HCT116 (cell line): ENCODE results near the gene ZNF750. TPM values are rescaled to one million over a fixed set of nuclear protein-coding genes. Genes with fewer than 3 reads are reported as not detected.

Source experiments
- ATAC-seq: fragments of 200-7000 bp; cut with Tn5 transposase; 2 replicates; pipeline ENCODE4 v1.9.1; 2020; ENCODE audit warnings: mild to moderate bottlenecking, moderate library complexity
- BruUV-seq: library from RNA; stranded (reverse); fragments of 400-500 nt; replicated peaks from 2 replicates; lab custom pipeline; 2021; lab: Mats Ljungman, UMichigan
- CTCF ChIA-PET: fragments of 300-600 bp; sonication (Branson Sonifier 250); formaldehyde crosslinking; loops from one replicate; lab custom pipeline; 2021; ENCODE audit warnings: antibody characterized with exemption; lab: Charles Lee
- POLR2A ChIA-PET: fragments of 300-600, 350-600 bp; sonication (Branson Sonifier 250); formaldehyde crosslinking; loops from one replicate; lab custom pipeline; 2021; ENCODE audit warnings: antibody characterized with exemption; lab: Charles Lee
- RAD21 ChIA-PET, 2 experiments: fragments of 300-600 bp; sonication (Branson Sonifier 250); formaldehyde crosslinking; loops; one replicate each; lab custom pipeline; 2023; ENCODE audit warnings: low total read pairs in 2 of 2; ENCODE audit not compliant: uncharacterized antibody in 2 of 2, unreplicated experiment in 2 of 2, low non-redundant PET in 1 of 2; lab: Charles Lee
- DNase-seq: peaks from one replicate; pipeline ENCODE4 v3.0.0-alpha.2; 2010; ENCODE audit warnings: low read depth, low spot score
- H2AFZ ChIP-seq: fragments of 200-600 bp; shearing (Covaris generic), sonication (generic); 2 replicates; pipeline ENCODE4 v1.6.1; 2017; ENCODE audit warnings: low read depth, mixed run types, mixed read lengths, antibody characterized with exemption, low read length; ENCODE audit not compliant: poor library complexity, severe bottlenecking
- H3K27ac ChIP-seq: 2 replicates; pipeline ENCODE4 v1.5.1; 2012; ENCODE audit warnings: low read depth, low read length
- H3K27me3 ChIP-seq: fragments of 200-600 bp; sonication (generic); 2 replicates; pipeline ENCODE4 v1.6.1; 2016; ENCODE audit warnings: mixed run types, low read length, mixed read lengths; ENCODE audit not compliant: insufficient read depth
- H3K36me3 ChIP-seq, 2 experiments: fragments of 200-500 bp in 1 of 2; fragments of 200-600 bp in 1 of 2; sonication (Bioruptor generic) in 1 of 2; sonication (generic) in 1 of 2; 2 replicates each; pipeline versions ENCODE4 v1.5.1 to v1.6.1; 2014 to 2016; ENCODE audit warnings: low read length in 2 of 2, inconsistent platforms in 1 of 2, mixed read lengths in 1 of 2, mixed run types in 1 of 2; ENCODE audit not compliant: insufficient read depth in 2 of 2, control insufficient read depth in 1 of 2
- H3K4me1 ChIP-seq, 2 experiments: fragments of 200-600 bp in 1 of 2; sonication (generic) in 1 of 2; 2 replicates each; pipeline versions ENCODE4 v1.5.1 to v1.6.1; 2012 to 2017; ENCODE audit warnings: low read length in 2 of 2, inconsistent platforms in 1 of 2, mild to moderate bottlenecking in 1 of 2, mixed read lengths in 1 of 2, mixed run types in 1 of 2, moderate library complexity in 1 of 2; ENCODE audit not compliant: insufficient read depth in 2 of 2, control insufficient read depth in 1 of 2
- H3K4me2 ChIP-seq: fragments of 200-600 bp; sonication (generic); 2 replicates; pipeline ENCODE4 v1.6.1; 2017; ENCODE audit warnings: mixed run types, low read length, mixed read lengths
- H3K4me3 ChIP-seq, 2 experiments: fragments of 200-600 bp in 1 of 2; sonication (generic) in 1 of 2; replicated peaks in 1 of 2; 2 replicates each; pipeline ENCODE4 v1.5.1; 2011 to 2016; ENCODE audit warnings: low read length in 2 of 2, control low read depth in 1 of 2, low read depth in 1 of 2, mild to moderate bottlenecking in 1 of 2, mixed read lengths in 1 of 2, mixed run types in 1 of 2
- H3K79me2 ChIP-seq: fragments of 200-600 bp; sonication (generic); 2 replicates; pipeline ENCODE4 v1.6.1; 2017; ENCODE audit warnings: mild to moderate bottlenecking, mixed run types, low read length, moderate library complexity, mixed read lengths; ENCODE audit not compliant: insufficient read depth
- H3K9ac ChIP-seq: fragments of 200-600 bp; sonication (generic); 2 replicates; pipeline ENCODE4 v1.6.1; 2016; ENCODE audit warnings: low read length, mixed read lengths
- H3K9me2 ChIP-seq: fragments of 200-600 bp; sonication (generic), shearing (Covaris generic); 2 replicates; pipeline ENCODE4 v1.6.1; 2017; ENCODE audit warnings: mixed run types, mild to moderate bottlenecking, moderate library complexity; ENCODE audit not compliant: insufficient read depth
- H3K9me3 ChIP-seq, 2 experiments: fragments of 200-500 bp in 1 of 2; fragments of 200-600 bp in 1 of 2; sonication (Bioruptor generic) in 1 of 2; sonication (generic) in 1 of 2; 2 replicates each; pipeline ENCODE4 v1.6.1; 2014 to 2017; ENCODE audit warnings: low read length in 2 of 2, mixed read lengths in 2 of 2, inconsistent platforms in 1 of 2, low read depth in 1 of 2, mild to moderate bottlenecking in 1 of 2, mixed run types in 1 of 2, moderate library complexity in 1 of 2; ENCODE audit not compliant: control insufficient read depth in 1 of 2, insufficient read depth in 1 of 2
- H4K20me1 ChIP-seq: fragments of 200-600 bp; sonication (generic), shearing (Covaris generic); 2 replicates; pipeline ENCODE4 v1.6.1; 2017; ENCODE audit warnings: mixed run types, mild to moderate bottlenecking, moderate library complexity; ENCODE audit not compliant: insufficient read depth
- ATF3 ChIP-seq: IDR thresholded peaks from 2 replicates; pipeline ENCODE4 v1.6.1; 2012
- CBX3 ChIP-seq: IDR thresholded peaks from 2 replicates; pipeline ENCODE4 v1.6.1; 2012; ENCODE audit warnings: low read depth
- CEBPB ChIP-seq: IDR thresholded peaks from 2 replicates; pipeline ENCODE4 v1.6.1; 2012; ENCODE audit warnings: low read depth
- CTCF ChIP-seq, 3 experiments: fragments of 200-600 bp in 1 of 3; sonication (generic) in 1 of 3; IDR thresholded peaks in 2 of 3; conservative IDR thresholded peaks in 1 of 3; 2 replicates each; pipeline ENCODE4 v1.5.1; 2012 to 2017; ENCODE audit warnings: low read depth in 2 of 3, low read length in 2 of 3, antibody characterized with exemption in 1 of 3, borderline replicate concordance in 1 of 3, control low read depth in 1 of 3, mild to moderate bottlenecking in 1 of 3, mixed read lengths in 1 of 3, mixed run types in 1 of 3, moderate library complexity in 1 of 3; ENCODE audit not compliant: insufficient read depth in 1 of 3
- EGR1 ChIP-seq: IDR thresholded peaks from 2 replicates; pipeline ENCODE4 v1.6.1; 2012; ENCODE audit warnings: low read depth
- ELF1 ChIP-seq: IDR thresholded peaks from 2 replicates; pipeline ENCODE4 v1.6.1; 2012; ENCODE audit warnings: low read depth, borderline replicate concordance
- EZH2phosphoT487 ChIP-seq: fragments of 200-600 bp; IDR thresholded peaks from 2 replicates; pipeline ENCODE4 v1.6.1; 2018; ENCODE audit warnings: antibody characterized with exemption, borderline replicate concordance
- FOSL1 ChIP-seq: IDR thresholded peaks from 2 replicates; pipeline ENCODE4 v1.6.1; 2012; ENCODE audit warnings: low read depth
- POLR2AphosphoS5 ChIP-seq: IDR thresholded peaks from 2 replicates; pipeline ENCODE4 v1.6.1; 2011; ENCODE audit warnings: mild to moderate bottlenecking, low read depth, low read length, moderate library complexity
- RAD21 ChIP-seq: IDR thresholded peaks from 2 replicates; pipeline ENCODE4 v1.6.1; 2012; ENCODE audit warnings: low read depth, mild to moderate bottlenecking
- REST ChIP-seq: IDR thresholded peaks from 2 replicates; pipeline ENCODE4 v1.6.1; 2012; ENCODE audit warnings: low read depth
- SRF ChIP-seq: IDR thresholded peaks from 2 replicates; pipeline ENCODE4 v1.6.1; 2012; ENCODE audit warnings: low read depth
- TCF7L2 ChIP-seq: IDR thresholded peaks from 2 replicates; pipeline ENCODE4 v1.7.0; 2011; ENCODE audit warnings: borderline replicate concordance, inconsistent platforms; ENCODE audit not compliant: insufficient read depth, insufficient read length; ENCODE audit errors: extremely low read depth
- ZBTB33 ChIP-seq: IDR thresholded peaks from 2 replicates; pipeline ENCODE4 v1.6.1; 2011; ENCODE audit warnings: mild to moderate bottlenecking, low read length, moderate library complexity; ENCODE audit not compliant: insufficient replicate concordance; ENCODE audit errors: extremely low read depth
- ZFX ChIP-seq: fragments of 450-650 bp; IDR thresholded peaks from 2 replicates; pipeline ENCODE4 v1.6.1; 2017
- ZNF274 ChIP-seq: fragments of 200-500 bp; sonication (Bioruptor generic); IDR thresholded peaks from 2 replicates; pipeline ENCODE4 v1.6.1; 2014; ENCODE audit warnings: mild to moderate bottlenecking, low read depth, low read length, inconsistent platforms
- intact Hi-C: fragments of 100-400 bp; cut with micrococcal nuclease; formaldehyde crosslinking; loops from 2 replicates; pipeline ENCODE4 v1.10.0; 2022
- total RNA-seq: library from RNA; stranded (reverse); gene quantifications from one replicate; pipeline ENCODE4 v1.2.1, GENCODE V29; 2021; ENCODE audit not compliant: unreplicated experiment

The ZNF750 gene
- total RNA-seq, 1 experiment from 2014 or later = not detected

GRCh38 chr17:82875407-82875856 is 35.6 kb upstream of the ZNF750 start (continued):
- TF ChIP-seq POLR2AphosphoS5 = no peak
- TF ChIP-seq EZH2phosphoT487 = no peak
- TF ChIP-seq SRF = no peak
- TF ChIP-seq FOSL1 = no peak
- no peak for TF ChIP-seq CBX3
- no peak for TF ChIP-seq RAD21

GRCh38 chr17:82874011-82874835 is 34.4 kb upstream of the ZNF750 start:
- Histone ChIP-seq H3K9me3 (no peaks in the 10 kb centered on the region), H3K4me1 (peaks cover 18 to 42% of the 10 kb centered on the region in 2 experiments), H2AFZ (no peak overlapping the region), H3K4me2 (peak overlapping the region; percentile 36), H3K9me2 (no peaks in the 10 kb centered on the region), H3K79me2 (peaks cover 24% of the 10 kb centered on the region; the same call in 1 of the 2 replicates), H3K9ac (no peak overlapping the region), H3K27me3 (no peaks in the 10 kb centered on the region), H3K27ac (no peak overlapping the region; the same call in 1 of the 2 replicates), H4K20me1 (no peaks in the 10 kb centered on the region), H3K36me3 (peaks cover 0 to 15% of the 10 kb centered on the region in 2 experiments; a peak in 1 of 4 replicates), H3K4me3 (no peak overlapping the region)
- ChIA-PET RAD21 (no interaction called here), CTCF (interaction anchor here (1.2 to 1.5 kb wide), 2 partner anchors 10 to 39 kb away, joined by 3 read pairs; no protein-coding TSS in a partner anchor), POLR2A (interaction anchor here (1.0 to 1.7 kb wide), 3 partner anchors 10 to 14 kb away, joined by 3 to 4 read pairs (median 3); no protein-coding TSS in a partner anchor)
- DNase-seq (no peak), ATAC-seq (no peak)
- BruUV-seq = no TSS peak
- intact Hi-C loops = no loop called here
- no peak for TF ChIP-seq ZFX
- no peak for TF ChIP-seq TCF7L2
- no peak for TF ChIP-seq SRF
- no peak for TF ChIP-seq REST
- no peak for TF ChIP-seq ZNF274
- no peak for TF ChIP-seq ATF3
- no peak for TF ChIP-seq ELF1
- no peak for TF ChIP-seq EGR1
- no peak for TF ChIP-seq CTCF (IDR thresholded peaks at IDR 0.05 in 2 of 3, conservative IDR thresholded peaks at IDR 0.05 in 1 of 3; ENCODE audit: borderline replicate concordance in 1 of 3, insufficient read depth in 1 of 3, low read depth in 2 of 3, low read length in 2 of 3)
- no peak for TF ChIP-seq ZBTB33
- no peak for TF ChIP-seq CEBPB
